Measurements from ENCODE around the gene TBXAS1.

Gene TBXAS1

DNA sequence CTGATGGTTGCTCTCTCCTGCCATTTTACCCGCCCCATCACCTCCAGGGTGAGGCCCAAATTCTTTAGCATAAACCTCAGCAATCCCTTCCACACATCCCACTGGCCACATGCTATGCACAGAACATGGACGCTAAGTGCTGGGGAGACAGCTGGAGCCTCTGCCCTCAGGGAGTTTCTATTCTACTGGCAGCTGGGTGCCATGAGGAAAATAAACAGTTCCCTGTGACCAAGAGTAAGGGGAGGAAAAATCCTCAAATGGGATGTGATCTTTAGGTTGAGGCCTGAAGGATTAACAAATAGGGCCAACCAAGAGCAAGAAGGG is 232.5 kb downstream of the TBXAS1 start:
- no peak for DNase-seq (ENCODE audit: low read depth in 4 of 4, low spot score in 1 of 4)

- peak in 2 of 4 experiments; percentile 4 to 24 for DNase-seq (ENCODE audit: low read depth in 4 of 4, low spot score in 1 of 4)
Measured at GRCh38 chr7:140062118-140062527, 233.1 kb downstream of the TBXAS1 start.

DNA sequence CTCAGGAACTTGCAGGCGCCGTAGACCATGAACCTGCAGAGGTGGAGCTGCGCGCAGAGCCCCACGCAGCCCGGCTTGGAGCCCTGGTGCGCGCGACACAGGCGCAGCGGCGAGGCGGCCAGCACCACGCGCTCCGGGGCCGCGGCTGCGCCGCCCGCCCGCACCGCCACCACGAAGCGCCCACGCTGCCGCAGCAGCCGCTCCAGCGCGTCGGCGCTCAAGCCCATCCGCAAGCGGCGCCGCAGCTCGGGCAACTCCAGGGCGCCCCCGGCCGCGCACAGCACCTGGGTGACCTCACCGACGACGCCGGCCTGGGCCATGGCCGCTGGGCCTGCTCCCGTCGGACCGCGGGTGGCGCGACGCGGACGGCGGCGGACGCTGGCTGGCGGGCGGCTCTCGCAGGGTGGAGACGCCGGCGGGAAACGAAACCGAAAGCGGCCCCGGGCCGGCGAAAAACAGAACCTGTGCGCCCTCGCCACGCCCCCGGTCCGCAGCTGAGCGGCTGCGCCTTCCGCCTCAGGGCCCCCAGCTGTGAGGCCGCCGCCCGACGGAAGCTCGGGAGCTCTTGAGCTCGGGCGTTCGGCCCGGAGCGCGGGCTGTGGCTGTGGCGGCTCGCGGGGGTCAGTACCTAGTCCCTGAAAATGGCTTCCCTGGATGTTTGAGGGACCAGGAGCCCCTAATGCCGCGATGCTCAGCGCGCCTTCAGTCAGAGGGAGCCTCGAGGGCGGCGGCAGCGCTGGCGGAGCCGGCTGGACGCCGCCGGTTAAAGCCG is 233.7 kb downstream of the TBXAS1 start, which contains the start of gene PARP12:
TSS of gene PARP12 (minus strand) at position 424 of the 772 bp plus-strand sequence. CDS start at position 320, 104 bp downstream.
- peak; percentile 50 to 86 (median 65) for DNase-seq (ENCODE audit: low read depth in 4 of 4, low spot score in 1 of 4)

DNA sequence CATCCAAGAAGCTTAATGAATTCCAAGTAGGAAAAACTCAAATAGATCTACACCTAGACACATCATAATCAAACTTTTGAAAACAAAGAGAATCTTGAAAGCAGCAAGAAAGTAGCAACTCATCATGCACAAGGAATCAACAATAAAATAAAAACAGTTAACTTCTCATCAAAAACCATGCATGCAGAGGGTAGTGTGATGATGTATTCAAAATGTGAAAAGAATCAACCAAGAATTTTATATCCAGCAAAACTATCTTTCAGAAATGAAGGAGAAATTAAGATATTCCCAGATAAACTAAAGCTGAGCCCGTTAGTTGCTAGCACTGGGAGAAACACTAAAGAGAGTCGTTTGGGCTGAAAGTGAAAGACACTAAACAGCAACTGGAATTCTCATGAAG is 238.0 kb downstream of the TBXAS1 start:
- no peak for DNase-seq (ENCODE audit: low read depth in 4 of 4, low spot score in 1 of 4)

DNA sequence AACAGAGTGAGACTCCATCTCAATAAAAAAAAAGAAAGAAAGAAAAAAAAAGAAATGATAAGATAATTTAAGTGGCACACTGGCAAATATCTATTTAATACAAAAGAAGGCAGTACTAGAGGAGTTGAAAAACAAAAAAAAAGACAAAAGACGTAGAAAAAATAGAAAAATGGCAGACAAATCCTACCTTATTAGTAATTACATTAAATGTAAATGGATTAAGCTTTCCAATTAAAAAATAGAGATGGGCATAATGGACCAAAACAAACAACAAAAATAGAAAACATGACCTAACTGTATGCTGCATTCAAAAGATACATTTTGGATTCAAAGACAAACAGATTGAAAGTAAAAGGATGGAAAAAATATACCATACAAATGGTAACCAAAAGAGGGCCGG is 239.0 kb downstream of the TBXAS1 start:
- no peak for DNase-seq (ENCODE audit: low read depth in 4 of 4, low spot score in 1 of 4)

DNA sequence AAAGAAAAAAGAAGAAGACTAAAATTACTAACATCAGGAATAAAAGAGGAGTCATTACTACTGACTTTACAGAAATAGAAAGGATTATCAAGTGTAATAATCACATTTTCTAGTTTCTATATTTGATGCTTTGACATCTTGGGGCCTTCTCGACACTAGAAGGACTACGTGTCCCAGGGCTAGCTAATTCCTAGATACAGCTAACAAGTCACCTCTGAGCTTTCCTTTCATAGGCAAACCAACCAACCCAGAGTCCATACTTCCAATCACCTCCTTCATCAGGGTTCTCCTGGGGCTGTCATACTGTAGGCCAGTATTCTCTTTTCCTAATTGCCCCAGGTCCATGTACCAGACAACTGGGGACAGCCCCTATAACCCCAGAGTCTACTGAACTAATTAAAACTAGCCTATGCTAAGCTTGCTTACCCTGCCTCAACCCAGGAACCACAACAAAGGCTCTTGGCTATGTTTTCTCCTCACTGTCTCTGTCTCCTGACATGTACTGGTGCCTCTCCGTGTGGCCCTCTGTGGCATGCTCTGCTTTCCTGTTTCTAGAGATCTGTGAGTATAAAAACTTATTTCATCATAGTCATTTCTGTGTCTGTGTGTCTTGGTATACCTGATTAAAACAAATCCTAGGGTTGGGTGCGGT is 240.4 kb downstream of the TBXAS1 start:
- no peak for DNase-seq (ENCODE audit: low read depth in 4 of 4, low spot score in 1 of 4)
